HepG2 (cell line): ENCODE data around the gene ABCC12. TPM values are rescaled to one million over a fixed set of nuclear protein-coding genes. Genes with fewer than 3 reads are reported as not detected.
A peak's percentile ranks its signal among the peaks of the same experiment; 100 is the strongest.

Experiments
- ATAC-seq: fragments of 200-7000 bp; cut with Tn5 transposase; 3 replicates; pipeline ENCODE4 v1.9.1; 2020; ENCODE audit warnings: mild to moderate bottlenecking, moderate library complexity
- BruUV-seq: library from RNA; stranded (reverse); fragments of 400-500 nt; replicated peaks from 2 replicates; lab custom pipeline; 2021; lab: Mats Ljungman, UMichigan
- CTCF ChIA-PET: fragments of 300-600 bp; formaldehyde crosslinking; extraction: SDS; loops from one replicate; lab custom pipeline; 2021; ENCODE audit warnings: low total read pairs, inconsistent platforms, low intra/inter-chr PET ratio; lab: Yijun Ruan, JAX
- POLR2A ChIA-PET: fragments of 350-600 bp; sonication (Branson Sonifier 250); formaldehyde crosslinking; loops from one replicate; lab custom pipeline; 2020; ENCODE audit warnings: antibody characterized with exemption, inconsistent platforms; lab: Yijun Ruan, JAX
- DNase-seq: peaks from one replicate; pipeline ENCODE4 v3.0.0-alpha.2; 2015; ENCODE audit warnings: low spot score
- FAIRE-seq: peaks from 3 replicates; lab custom pipeline; 2011; peaks lifted over from hg19 to GRCh38; lab: Jason Lieb, UNC
- H2AFZ ChIP-seq: one replicate; pipeline ENCODE4 v1.6.1; 2011; ENCODE audit warnings: low read length, inconsistent platforms
- H3K27ac ChIP-seq: fragments of 300-600 bp; 3 replicates; pipeline ENCODE4 v1.8.0; 2011; ENCODE audit warnings: mixed run types, mild to moderate bottlenecking, mixed read lengths, low read length, inconsistent platforms; ENCODE audit not compliant: insufficient read depth; ENCODE audit errors: extremely low read length
- H3K27me3 ChIP-seq, 2 experiments: fragments of 200-600 bp in 1 of 2; 2 replicates in 1 of 2; 3 replicates in 1 of 2; pipeline versions ENCODE4 v1.6.0 to v1.8.0; 2011; ENCODE audit warnings: low read length in 2 of 2, mild to moderate bottlenecking in 2 of 2, moderate library complexity in 2 of 2, inconsistent platforms in 1 of 2; ENCODE audit not compliant: insufficient read depth in 2 of 2, control insufficient read depth in 1 of 2
- H3K36me3 ChIP-seq, 2 experiments: fragments of 200-600 bp in 1 of 2; replicated peaks in 1 of 2; 2 replicates in 1 of 2; 3 replicates in 1 of 2; pipeline versions ENCODE4 v1.5.1 to v1.8.0; 2011; ENCODE audit warnings: low read length in 2 of 2, inconsistent platforms in 1 of 2; ENCODE audit not compliant: insufficient read depth in 2 of 2, control insufficient read depth in 1 of 2
- H3K4me1 ChIP-seq: 2 replicates; pipeline ENCODE4 v1.5.1; 2012; ENCODE audit warnings: low read length, inconsistent platforms; ENCODE audit not compliant: insufficient read depth
- H3K4me2 ChIP-seq: 2 replicates; pipeline ENCODE4 v1.6.0; 2011; ENCODE audit warnings: low read depth, low read length, inconsistent platforms
- H3K4me3 ChIP-seq, 3 experiments: fragments of 200-600 bp in 1 of 3; sonication (generic), shearing (Covaris generic) in 1 of 3; replicated peaks in 1 of 3; 2 replicates each; pipeline ENCODE4 v1.5.1; 2011 to 2016; ENCODE audit warnings: low read length in 3 of 3, inconsistent platforms in 2 of 3, low read depth in 2 of 3, mild to moderate bottlenecking in 2 of 3, control low read depth in 1 of 3, mixed read lengths in 1 of 3; ENCODE audit not compliant: insufficient read depth in 1 of 3
- H3K79me2 ChIP-seq: one replicate; pipeline ENCODE4 v1.6.1; 2011; ENCODE audit warnings: low read length, inconsistent platforms; ENCODE audit not compliant: insufficient read depth
- H3K9ac ChIP-seq: 2 replicates; pipeline ENCODE4 v1.6.0; 2011; ENCODE audit warnings: mild to moderate bottlenecking, low read depth, low read length, inconsistent platforms; ENCODE audit not compliant: insufficient read depth
- H3K9me3 ChIP-seq: 2 replicates; pipeline ENCODE4 v1.5.1; 2012; ENCODE audit warnings: mild to moderate bottlenecking, low read length
- H4K20me1 ChIP-seq: 2 replicates; pipeline ENCODE4 v1.6.0; 2011; ENCODE audit warnings: inconsistent platforms, mild to moderate bottlenecking, low read length, moderate library complexity; ENCODE audit not compliant: insufficient read depth
- ATM ChIP-seq: fragments of 450-650 bp; IDR thresholded peaks from 2 replicates; pipeline ENCODE4 v1.7.1; 2017; ENCODE audit warnings: mild to moderate bottlenecking, borderline replicate concordance
- BCL6 ChIP-seq: IDR thresholded peaks from 2 replicates; pipeline ENCODE4 v1.6.1; 2016; ENCODE audit warnings: missing genetic modification reagents, missing compliant biosample characterization
- FOSL1 ChIP-seq: sonication (generic); formaldehyde crosslinking; IDR thresholded peaks from 2 replicates; pipeline ENCODE4 v1.9.0; 2021; ENCODE audit warnings: missing genetic modification reagents, borderline replicate concordance
- FOSL2 ChIP-seq: sonication (generic); formaldehyde crosslinking; IDR thresholded peaks from 2 replicates; pipeline ENCODE4 v1.4.0; 2020; ENCODE audit warnings: missing genetic modification reagents
- KMT2A ChIP-seq: sonication (generic); formaldehyde crosslinking; IDR thresholded peaks from 2 replicates; pipeline ENCODE4 v1.4.0; 2020; ENCODE audit warnings: missing genetic modification reagents
- MAFF ChIP-seq: IDR thresholded peaks from 2 replicates; pipeline ENCODE4 v1.6.1; 2011; ENCODE audit warnings: low read depth, low read length, improper control_type of control experiment
- MAFK ChIP-seq, 2 experiments: IDR thresholded peaks in 1 of 2; conservative IDR thresholded peaks in 1 of 2; 2 replicates each; pipeline ENCODE4 v1.6.1; 2011; ENCODE audit warnings: improper control_type of control experiment in 2 of 2, low read length in 2 of 2
- NFE2L2 ChIP-seq: fragments of 150-350 bp; IDR thresholded peaks from 2 replicates; pipeline ENCODE4 v1.6.1; 2014; ENCODE audit warnings: low read length
- PHF20 ChIP-seq: sonication (generic); formaldehyde crosslinking; IDR thresholded peaks from 2 replicates; pipeline ENCODE4 v1.5.0; 2020; ENCODE audit warnings: mild to moderate bottlenecking, missing genetic modification reagents
- TGIF2 ChIP-seq: IDR thresholded peaks from 2 replicates; pipeline ENCODE4 v1.6.1; 2016; ENCODE audit warnings: control low read depth, missing compliant biosample characterization
- ZNF317 ChIP-seq: sonication (generic); formaldehyde crosslinking; IDR thresholded peaks from 2 replicates; pipeline ENCODE4 v1.5.0; 2020; ENCODE audit warnings: mild to moderate bottlenecking, missing genetic modification reagents
- ZNF598 ChIP-seq: sonication (generic); formaldehyde crosslinking; IDR thresholded peaks from 2 replicates; pipeline ENCODE4 v1.5.1; 2020; ENCODE audit warnings: mild to moderate bottlenecking, missing genetic modification reagents, borderline replicate concordance
- WGBS: methylation state at CpG from one replicate; pipeline ENCODE4 v1.1.6; 2017; ENCODE audit warnings: low lambda C conversion rate; 5-methylcytosine and 5-hydroxymethylcytosine counted together
- in situ Hi-C: cut with HindIII; loops from 2 replicates; pipeline ENCODE4 v1.10.0; 2017; ENCODE audit warnings: low pct_unique_long_range_greater_than_20kb; ENCODE audit not compliant: extremely low pct_ligation_motif_present
- intact Hi-C: fragments of 100-400 bp; cut with micrococcal nuclease; formaldehyde crosslinking; loops from one replicate; pipeline ENCODE4 v1.10.0; 2022; ENCODE audit not compliant: unreplicated experiment
- polyA plus RNA-seq, 8 experiments: library from polyadenylated mRNA; depleted of rRNA in 3 of 8; stranded (reverse) in 7 of 8; unstranded in 1 of 8; fragments of >200 nt; fragmentation: Illumina TruSeq in 4 of 8; extraction: Trizol in 4 of 8; gene quantifications; 2 replicates each; pipeline versions ENCODE4 v1.2.1 to v1.2.3, GENCODE V29; 2011 to 2016; ENCODE audit warnings: low read depth in 4 of 8, missing spikeins in 1 of 8, mixed read lengths in 1 of 8; ENCODE audit not compliant: insufficient read depth in 1 of 8
- total RNA-seq, 5 experiments: library from RNA; depleted of rRNA; stranded (reverse); fragments of >200 nt; fragmentation: Illumina TruSeq; extraction: Trizol; gene quantifications; 2 replicates each; pipeline ENCODE4 v1.2.3, GENCODE V29; 2016; ENCODE audit warnings: low read depth in 1 of 5

The ABCC12 gene
- total and polyA plus RNA-seq, 2 of the 13 experiments (the other 11 are each of a cell fraction or from before 2014, with no cell fraction given) = not detected

- intact Hi-C loops (no loop called here), in situ Hi-C loops (no loop called here)
- H3K4me3 ChIP-seq = no peak overlapping the region
- H4K20me1 ChIP-seq = no peaks in the 10 kb centered on the region
- no peak overlapping the region for H2AFZ ChIP-seq
- H3K36me3 ChIP-seq = no peaks in the 10 kb centered on the region
- no TSS peak for BruUV-seq
- no peak overlapping the region for H3K27ac ChIP-seq
- no peaks in the 10 kb centered on the region for H3K79me2 ChIP-seq
- no peak for TF ChIP-seq TGIF2
- no peak for TF ChIP-seq ATM
- TF ChIP-seq ZNF317 (CRISPR knock-in tag) = no peak
- no peak for TF ChIP-seq ZNF598 (CRISPR knock-in tag)
- 0 out of 2 replicates have a peak, but pooled peaks have one; percentile 22 for TF ChIP-seq FOSL1
- TF ChIP-seq PHF20 (CRISPR knock-in tag) = no peak
- peak; percentile 37; the same call in 1 of the 2 replicates for TF ChIP-seq NFE2L2
- TF ChIP-seq KMT2A (CRISPR knock-in tag) = no peak
- TF ChIP-seq MAFK (conservative IDR thresholded peaks at IDR 0.05 in 1 of 2, IDR thresholded peaks at IDR 0.05 in 1 of 2; ENCODE audit: low read length in 2 of 2) = peak; percentile 63 to 83; a peak in 3 of 4 replicates
- peak; percentile 69 for TF ChIP-seq MAFF
- no peak for TF ChIP-seq BCL6 (CRISPR knock-in tag)
- peak; percentile 70 for TF ChIP-seq FOSL2 (CRISPR knock-in tag)
- no peak overlapping the region for H3K9ac ChIP-seq
- FAIRE-seq (no peak), ATAC-seq (no peak), DNase-seq (peak; percentile 32)
- ChIA-PET POLR2A (no interaction called here), CTCF (no interaction called here)
- WGBS = 4% methylated on average over 5 of the region's 5 CpGs
- H3K4me2 ChIP-seq = no peak overlapping the region
- no peaks in the 10 kb centered on the region for H3K4me1 ChIP-seq
- H3K9me3 ChIP-seq = no peaks in the 10 kb centered on the region
- H3K27me3 ChIP-seq = peaks cover 0 to 3% of the 10 kb centered on the region in 2 experiments; a peak in 1 of 5 replicates
These were observed 32.5 kb downstream of the ABCC12 start for GRCh38 chr16:48123104-48123788.
